Lung microvascular endothelial cell (primary cell): Measurements from ENCODE around the gene NSG1. TPM values are rescaled to one million over a fixed set of nuclear protein-coding genes. Genes with fewer than 3 reads are reported as not detected.
A peak's percentile ranks its signal among the peaks of the same experiment; 100 is the strongest.
"Not testable (repeated sequence)": the region's sequence is repeated elsewhere in the genome, so short reads cannot be mapped to it uniquely, and the experiment has no call there.

ENCODE experiments used
- DNase-seq, 2 donors: peaks; one replicate each; pipeline versions ENCODE4 v3.0.0 to v3.0.0-alpha.2; 2010; ENCODE audit warnings: low read depth in 2 of 2
- total RNA-seq: library from RNA; depleted of rRNA; stranded (reverse); fragments of >200 nt; gene quantifications from 2 replicates; pipeline ENCODE4 v1.2.1, GENCODE V29; 2014

The NSG1 gene, protein sequence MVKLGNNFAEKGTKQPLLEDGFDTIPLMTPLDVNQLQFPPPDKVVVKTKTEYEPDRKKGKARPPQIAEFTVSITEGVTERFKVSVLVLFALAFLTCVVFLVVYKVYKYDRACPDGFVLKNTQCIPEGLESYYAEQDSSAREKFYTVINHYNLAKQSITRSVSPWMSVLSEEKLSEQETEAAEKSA
- 0.87 TPM in 1 of 2 replicates, not detected in the other for total RNA-seq

DNA sequence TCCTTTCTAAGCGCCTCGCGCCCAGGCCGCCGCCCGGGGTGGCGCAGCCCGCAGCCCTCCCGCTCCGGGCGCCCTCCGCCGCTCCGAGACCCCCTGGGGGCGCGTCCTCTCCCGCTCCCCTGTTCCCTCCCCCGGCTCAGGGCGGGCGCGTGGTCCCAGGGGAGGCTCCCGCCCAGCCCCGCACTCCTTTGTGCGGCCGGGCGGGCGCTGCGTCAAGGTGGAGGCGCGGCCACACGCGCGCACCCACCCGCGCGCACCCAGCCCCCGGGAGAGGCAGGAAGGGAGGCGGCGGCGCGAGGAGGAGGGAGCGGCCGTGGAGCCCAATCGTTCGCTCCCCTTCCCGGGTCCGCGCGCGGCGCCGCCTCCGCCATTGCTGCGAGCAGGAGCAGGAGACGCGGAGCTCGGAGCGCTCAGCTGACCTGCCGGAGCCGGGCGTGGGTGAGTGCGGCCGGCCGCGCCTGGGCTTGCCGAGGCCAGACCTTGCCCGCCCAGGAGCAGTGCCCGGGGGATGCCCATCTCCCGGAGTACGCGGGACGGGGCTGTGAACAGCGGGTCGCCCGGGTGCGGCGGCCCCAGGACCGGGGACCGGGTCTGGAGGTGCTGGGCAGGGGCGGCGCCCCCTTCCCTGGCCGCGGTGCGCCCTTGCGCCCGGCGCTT is at the start of gene NSG1:
TSS of gene NSG1 (plus strand) at position 367 of the 657 bp plus-strand sequence. CDS start 528 bp downstream, outside the sequence.
- peak; percentile 10 to 33 for DNase-seq

DNA sequence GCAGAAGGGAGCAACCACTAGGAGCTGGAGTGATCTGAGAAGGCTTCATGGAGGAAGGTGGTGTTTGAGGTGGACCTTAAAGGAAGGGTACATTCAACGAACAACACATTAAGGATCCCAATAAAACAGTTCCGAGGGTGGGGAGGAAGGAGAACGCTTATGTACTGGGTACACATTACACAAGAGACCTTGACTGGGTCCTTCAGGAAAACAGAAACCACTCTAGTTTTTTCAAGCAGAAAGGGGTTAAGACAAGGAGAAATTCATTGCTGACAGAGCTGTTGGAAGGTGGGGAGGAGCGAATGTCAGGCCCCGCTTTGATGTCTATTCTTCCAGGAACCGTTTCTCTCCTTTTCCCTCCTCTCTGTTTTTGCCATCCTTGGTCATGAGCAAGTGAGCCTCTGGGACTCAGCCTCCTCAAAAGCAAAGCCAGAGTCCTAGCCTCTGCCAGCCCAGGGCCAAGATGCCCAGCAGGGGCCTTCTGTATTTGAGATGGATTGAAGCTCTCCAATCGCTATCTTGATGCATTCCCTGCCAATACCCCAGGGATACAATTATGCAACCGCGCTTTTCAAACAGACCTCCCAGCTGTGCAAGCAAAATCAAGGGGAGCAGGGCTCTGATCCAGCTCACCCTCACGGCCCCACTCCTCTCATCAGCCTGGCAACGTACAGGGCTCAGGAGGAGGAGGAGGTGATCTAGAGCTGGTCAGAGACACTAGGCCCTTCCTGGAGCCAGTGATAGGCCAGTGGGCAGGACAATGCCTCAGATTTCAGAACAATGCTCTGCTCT is 48.5 kb upstream of the NSG1 start:
- no peak for DNase-seq

DNA sequence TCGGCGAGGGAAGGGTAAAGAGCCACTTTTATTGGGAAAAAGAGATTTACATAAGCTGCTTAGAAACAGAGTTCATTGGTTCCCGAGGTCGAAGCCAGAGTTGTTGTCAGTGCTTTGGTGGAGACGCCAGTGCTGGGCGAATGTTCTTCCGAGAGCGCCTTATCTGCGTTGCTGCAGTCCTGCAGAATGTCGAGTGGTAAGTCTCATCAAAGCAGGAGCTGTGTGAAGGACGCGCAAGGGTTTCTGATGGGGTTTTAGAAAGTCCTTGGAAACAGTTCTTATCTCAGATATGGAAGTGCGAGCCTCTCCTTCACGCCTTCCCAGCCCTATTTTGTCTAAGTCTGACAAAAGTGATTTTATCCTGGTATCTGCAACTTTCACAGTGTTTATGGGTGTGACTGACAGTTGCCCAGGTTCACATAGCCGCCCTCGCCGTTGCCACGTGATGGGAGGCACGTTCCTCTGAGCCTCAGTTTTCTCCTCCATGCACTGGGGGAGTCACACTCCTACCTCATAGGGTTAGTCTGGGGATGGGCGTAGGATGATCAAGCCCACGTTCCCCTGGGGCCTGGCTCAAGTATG is 47.3 kb upstream of the NSG1 start:
- DNase-seq = no peak

DNA sequence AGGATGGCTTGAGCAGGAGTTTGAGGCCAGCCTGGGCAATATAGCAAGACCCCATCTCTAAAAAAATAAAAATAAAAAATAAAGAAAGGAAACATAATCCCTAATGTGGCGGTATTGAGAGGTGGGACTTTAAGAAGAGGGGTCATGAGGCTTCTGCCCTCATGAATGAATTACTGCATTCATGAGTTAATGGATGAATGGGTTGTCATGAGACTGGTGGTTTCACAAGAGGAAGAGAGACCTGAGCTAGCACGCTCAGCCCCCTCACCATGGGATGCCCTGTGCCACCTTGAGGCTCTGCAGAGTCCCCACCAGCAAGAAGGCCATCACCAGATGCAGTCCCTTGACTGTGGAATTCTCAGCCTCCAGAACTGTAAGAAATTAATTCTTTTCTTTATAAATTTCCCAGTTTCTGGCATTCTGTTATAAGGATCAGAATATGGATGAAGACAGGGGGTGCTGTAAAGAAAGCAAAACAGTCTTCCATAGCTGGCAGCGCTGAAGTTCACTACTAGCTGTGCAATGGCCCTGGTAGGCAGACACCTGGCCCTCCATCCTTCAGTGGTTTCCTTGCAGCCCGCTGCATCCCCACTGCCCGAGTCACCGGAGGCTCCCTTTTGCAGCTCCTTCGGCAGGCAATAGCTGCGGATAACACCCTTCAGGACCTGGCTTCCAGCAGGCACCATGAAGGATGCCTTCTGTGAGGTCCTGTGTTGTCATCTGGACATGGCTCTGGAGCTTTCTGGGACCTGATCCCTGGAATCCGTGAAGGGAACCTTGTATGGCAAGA is 44.8 kb upstream of the NSG1 start:
- DNase-seq = no peak

DNA sequence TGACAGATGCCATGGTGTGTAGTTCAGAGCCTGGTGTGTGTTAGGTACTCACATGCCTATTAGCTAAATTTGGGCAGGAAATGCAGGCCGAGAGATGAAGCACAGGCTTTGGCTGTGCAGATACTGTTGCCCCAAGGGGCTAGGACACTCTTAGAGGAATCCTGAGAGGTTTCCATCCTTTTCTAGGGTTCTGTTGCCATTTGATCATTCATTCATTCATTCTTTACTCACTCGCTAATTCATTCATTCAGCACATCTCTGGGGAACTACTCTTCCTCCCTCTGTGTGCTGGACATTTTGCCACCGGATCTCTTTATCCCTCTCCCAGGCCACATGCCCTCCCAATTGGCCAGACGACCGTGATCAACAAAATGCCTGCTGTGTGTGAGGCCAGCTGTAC is 43.9 kb upstream of the NSG1 start:
- no peak for DNase-seq

DNA sequence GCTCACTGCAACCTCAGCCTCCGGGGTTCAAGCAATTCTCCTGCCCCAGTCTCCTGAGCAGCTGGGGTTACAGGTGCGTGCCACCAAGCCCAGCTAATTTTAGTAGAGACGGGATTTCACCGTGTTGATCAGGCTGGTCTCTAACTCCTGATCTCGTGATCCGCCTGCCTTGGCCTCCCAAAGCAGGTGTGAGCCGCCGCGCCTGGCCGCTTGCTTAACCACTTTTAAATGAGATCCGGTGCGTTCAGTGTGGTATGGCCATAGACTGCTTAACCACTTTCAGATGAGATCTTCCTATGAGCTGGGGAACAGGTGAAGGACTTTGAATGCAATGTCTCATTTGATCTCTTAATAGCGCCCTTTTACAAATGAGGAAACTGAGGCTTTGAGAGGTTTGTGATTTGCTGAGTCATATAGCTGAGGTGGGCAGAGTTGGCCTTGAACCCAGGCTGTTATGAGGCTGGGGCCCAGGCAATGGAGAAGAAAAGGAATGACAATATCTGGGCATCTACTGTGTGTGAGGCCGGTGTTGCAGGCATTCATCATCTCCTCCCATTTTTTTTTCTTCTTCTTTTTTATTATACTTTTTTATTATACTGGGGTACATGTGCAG is 41.9 kb upstream of the NSG1 start:
- no peak for DNase-seq

DNA sequence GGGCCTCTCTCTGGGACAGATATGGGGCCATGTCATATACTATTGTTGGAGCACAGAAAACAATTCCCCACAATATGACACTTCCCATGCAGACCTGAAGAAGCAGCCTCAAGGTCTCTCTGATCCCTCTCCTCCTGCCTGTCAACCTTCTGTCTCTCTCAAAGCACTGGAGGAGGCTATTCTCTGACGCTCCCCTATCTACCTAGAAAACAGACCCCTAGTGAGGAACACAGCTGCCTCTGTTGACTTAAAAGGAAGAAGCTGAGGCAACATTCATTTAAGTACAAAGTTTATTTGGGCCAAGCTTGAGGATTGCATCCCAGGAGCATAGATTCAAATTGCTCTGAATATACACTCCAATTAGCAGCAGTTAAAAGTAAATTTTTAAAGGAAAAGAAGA is 39.3 kb upstream of the NSG1 start:
- no peak for DNase-seq

DNA sequence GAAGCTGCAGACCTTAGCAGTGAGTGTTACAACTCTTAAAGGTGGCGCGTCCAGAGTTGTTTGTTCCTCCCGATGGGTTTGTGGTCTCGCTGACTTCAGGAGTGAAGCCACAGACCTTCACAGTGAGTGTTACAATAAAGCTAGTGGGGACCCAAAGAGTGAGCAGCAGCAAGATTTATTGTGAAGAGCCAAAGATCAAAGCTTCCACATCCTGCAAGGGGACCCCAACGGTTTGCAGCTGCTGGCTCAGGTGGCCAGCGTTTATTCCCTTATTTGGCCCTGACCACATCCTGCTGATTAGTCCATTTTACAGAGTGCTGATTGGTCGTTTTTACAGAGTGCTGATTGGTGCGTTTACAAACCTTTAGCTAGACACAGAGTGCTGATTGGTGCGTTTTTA is 38.3 kb upstream of the NSG1 start:
- not testable (repeated sequence) for DNase-seq

DNA sequence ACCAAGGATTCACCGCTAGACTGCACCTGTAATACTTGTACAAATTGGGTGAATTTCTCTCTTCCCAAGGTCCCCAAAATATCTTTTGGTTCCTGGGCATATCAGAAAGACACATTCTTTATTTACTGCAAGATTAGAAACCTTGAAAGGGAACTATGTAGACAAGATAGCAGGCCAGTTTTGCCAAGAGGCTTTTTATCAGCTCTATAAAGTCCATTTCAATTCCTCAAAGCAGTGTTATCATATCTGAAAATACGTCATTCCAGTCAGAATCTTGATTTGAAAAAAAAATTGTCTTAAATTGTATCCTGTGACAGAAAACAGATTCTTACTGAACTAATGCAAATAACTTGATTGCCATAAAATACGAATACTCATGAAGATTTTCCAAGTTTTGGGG is 37.0 kb upstream of the NSG1 start:
- no peak for DNase-seq

DNA sequence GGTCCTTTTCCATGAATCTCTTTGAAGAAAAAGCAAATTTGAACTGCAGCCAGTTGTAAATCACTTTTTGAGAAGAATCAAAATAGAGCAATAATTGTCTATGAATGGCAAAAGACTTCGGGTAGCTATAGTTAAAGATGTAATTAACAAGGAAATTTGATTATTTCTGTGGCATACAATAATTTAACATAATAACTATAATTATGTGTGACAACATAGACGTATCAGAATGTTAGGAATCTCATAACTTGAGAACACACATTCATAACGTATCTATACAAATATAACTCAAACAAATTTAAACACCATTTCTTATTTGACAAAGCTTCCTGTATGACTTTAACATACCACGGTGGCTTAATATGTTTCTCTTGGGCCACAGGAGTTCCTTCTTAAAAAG is 36.0 kb upstream of the NSG1 start:
- no peak for DNase-seq

DNA sequence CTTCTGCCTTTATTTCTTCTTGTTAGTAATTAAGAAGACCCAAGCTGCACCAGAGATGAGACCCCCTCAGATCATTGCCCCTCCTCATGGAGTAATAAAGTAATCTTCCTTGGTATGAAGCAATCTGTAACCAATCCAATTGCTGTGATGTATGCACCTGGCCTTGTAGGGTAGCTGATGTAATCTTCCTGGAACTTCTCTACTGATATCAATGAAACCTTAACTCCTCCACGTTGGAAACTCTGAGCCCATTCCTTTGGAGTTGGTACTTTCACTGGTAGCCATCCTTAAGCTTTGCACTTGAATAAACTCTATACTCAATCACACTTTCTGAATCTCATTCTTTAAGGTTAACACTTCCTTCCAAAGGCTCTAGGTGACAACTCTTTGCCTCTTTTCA is 31.6 kb upstream of the NSG1 start:
- DNase-seq = no peak

DNA sequence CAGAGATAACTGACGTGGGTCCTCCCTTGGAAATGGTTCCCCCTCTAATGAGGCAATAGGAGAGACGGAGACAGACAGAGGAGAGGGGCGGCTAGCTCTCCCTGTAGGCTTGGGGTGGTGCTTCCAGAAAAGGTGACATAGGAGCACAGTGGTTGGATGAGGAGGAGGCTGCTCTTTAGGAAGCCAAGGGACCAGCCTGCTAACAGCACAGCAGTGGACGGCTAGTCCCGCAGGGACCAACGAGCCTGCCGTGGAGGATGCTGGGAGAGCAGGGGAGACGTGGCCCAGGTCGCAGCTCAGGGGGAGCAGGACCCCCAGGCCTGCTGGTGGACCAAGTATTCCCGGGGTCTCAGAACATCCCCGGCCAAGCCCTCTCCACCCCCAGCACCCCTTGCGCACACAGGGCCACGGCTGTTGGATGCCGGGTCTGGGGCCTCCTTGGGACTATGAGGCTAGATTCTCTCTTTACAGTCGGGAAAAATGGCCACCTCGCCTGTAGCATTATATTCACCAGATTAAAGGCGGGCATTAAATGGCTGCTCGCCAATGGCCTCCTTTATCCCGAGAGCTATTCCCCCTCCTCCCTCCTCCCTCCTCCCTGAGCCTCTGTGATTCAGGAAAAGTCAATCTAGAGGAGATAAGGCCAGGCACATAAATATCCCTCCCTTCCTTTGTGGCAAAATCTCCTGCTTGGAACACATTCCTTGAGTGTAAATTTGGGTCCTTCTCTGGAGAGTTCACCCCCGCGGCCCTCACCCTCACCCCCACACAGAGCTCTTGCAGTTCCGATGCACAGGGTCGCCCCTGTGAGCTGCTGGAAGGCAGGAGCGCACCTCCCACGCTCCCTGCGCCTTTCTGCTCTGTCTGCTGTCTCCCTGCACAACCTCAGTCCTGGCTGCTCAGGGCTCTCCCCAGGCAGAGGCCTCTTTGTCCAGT is 30.5 kb upstream of the NSG1 start:
- no peak for DNase-seq

DNA sequence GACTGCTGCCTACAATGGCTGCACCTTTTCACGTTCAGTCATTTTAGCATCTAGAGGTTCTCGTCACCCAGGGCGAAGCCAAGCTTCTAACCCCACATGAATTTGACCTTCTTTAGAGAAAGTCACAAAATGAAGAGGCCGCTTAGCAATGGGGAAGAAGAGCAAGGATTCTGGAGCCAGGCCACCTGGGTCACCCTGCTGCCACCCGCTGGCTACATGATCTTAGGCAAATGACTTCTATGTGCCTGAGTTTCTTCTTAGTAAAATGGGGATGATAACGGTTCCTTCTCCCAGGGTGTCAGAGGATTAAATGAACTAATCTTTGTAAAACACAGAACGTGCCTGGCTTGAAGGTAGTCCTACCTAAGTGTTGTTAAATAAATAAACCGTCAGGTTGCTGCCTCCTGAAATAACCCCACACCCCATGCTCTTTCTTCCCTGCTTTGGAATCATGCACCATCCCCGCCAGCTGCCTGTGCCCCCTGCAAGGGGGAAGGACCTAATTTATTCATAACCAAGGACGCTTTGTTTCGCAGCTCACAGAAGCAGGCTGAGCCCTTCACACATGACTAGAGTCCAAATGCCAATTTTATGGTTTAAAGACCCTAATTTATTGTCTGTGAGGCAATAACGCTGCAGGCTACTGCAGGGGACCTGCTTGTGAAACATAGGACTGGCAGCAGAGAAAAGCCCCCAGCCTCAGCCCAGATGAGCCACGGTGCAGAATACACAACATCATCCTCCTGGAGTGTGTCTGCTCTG is 28.6 kb upstream of the NSG1 start:
- DNase-seq = no peak

DNA sequence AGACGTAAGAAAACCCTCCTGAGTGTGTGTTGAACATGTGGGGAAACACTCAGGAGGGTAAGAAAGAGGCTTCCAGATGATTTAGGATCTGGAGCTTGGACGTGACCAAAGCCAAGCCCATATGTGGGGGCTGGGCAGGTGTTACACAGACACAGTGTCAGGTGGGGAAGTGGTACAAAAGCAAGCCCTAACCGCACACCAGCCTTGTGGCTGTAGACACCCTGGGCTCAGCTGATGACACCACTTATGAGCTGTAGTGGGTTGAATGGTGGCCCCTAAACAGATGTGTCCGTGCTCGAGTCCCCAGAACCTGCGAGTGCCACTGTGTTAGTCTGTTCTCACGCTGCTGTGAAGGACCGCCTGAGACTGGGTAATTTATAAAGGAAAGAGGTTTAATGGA is 25.0 kb upstream of the NSG1 start:
- DNase-seq = no peak

DNA sequence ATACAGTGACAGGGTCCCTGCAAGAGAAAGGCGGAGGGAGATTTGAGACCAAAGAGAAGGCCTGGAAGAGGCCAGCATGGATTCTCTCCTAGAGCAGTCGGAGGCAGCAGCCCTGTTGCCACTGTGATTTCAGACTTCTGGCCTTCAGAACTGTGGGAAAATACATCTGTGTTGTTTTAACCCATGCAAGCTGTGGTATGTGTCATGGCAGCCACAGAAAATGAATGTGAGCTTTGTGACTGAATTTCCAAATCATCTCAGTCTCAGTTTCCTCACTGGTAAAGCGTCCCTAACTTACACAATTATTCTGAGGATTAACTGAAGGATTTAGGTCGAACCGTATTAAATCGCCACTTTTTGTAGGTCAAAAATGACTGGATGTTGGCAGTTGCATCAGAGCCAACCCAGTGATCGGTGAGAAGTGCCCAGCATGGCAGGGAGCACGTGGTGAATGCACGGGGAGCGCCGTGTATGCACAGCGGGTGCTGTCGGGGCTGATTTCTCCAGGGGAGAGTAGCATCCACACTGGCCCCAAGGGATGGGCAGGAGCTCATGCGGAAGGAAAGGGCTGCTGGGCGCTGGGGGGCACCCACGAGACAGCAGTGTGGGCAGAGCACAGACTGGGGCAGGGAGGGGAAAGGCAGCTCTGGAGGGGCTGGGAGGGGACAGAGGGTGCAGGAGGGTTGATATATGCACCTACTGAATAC is 23.8 kb upstream of the NSG1 start:
- no peak for DNase-seq

DNA sequence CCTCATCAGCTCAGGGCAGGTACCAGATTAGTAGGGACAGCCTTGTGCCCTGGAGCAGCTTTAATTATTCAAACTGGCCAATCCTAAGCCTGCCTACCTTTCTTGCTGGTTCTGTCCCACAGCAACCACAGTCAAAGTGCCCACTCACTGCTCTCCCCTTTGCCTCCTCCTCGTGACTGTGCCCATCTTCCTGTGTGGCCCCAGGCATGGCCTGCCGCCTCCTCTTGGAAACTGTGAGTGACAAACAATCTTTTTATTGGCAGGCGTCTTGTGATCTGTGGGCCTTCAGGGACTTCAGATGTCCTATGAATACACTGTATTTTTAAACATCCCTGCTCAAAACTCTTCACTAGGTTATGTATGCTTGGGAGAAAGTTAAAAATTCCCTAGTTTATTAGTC is 22.8 kb upstream of the NSG1 start:
- DNase-seq = no peak

DNA sequence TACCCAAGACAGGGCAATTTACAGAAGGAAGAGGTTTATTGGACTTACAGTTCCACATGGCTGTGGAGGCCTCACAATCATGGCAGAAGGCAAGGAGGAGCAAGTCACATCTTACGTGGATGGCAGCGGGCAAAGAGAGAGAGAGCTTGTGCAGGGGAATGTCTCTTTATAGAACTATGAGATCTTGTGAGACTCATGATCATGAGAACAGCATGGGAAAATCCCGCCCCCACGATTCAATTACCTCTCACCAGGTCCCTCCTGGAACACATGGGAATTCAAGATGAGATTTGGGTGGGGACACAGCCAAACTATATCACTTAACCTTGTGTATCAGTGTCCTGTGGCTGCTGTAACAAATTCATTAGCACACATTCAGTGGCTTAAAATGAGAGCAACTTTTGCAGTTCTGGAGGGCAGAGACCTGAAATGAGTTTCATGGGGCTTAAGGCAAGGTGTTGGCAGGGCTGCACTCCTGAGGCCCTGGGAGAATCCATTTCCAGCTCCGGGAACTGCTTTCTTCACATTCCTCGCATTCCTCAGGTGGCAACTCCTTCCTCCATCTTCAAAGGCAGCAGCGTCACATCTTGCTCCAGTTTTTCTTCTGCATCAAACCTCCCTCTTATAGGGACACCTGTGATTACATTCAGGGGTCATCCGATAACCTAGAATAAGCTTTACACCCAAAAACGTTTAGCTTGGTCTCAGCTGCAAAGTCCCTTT is 22.3 kb upstream of the NSG1 start:
- DNase-seq = no peak
